NT2/D1 (cell line): ENCODE results near the gene BMPR1B.

Source experiments
- YY1 ChIP-seq: IDR thresholded peaks from 2 replicates; pipeline ENCODE4 v1.6.1; 2011; ENCODE audit not compliant: insufficient read length, insufficient read depth
- ZNF274 ChIP-seq: IDR thresholded peaks from 2 replicates; pipeline ENCODE4 v1.6.1; 2011; ENCODE audit warnings: mild to moderate bottlenecking, low read depth, low read length

DNA sequence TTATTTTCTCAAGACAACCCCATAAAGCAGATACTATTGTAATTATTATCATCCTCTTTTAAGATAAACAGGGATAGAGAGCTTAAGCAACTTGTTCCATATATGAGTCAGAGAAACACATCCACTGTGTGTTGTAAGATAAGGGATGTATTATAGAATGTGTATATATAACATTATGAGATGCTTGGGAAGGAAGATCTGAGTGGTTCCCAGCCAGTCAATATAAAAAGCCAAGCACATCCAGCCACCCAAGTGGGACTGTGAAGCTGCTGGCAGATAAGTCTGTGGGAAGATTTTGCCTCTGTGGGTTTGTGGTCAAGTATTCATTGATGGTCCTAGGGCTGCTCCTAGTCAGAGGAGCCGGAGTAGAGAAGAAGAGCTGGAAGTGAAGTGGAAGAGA is 16.5 kb upstream of the BMPR1B start:
- TF ChIP-seq ZNF274 (no peak), YY1 (no peak)
